MM.1S (cell line): ENCODE results near the gene GRIN3B.

Source experiments
- DNase-seq: peaks from one replicate; pipeline ENCODE4 v3.0.0-alpha.2; 2015
- H2AFZ ChIP-seq: fragments of 300-600 bp; sonication (generic); 2 replicates; pipeline ENCODE4 v1.6.0; 2016; ENCODE audit warnings: antibody characterized with exemption, low read length
- H3F3A ChIP-seq: fragments of 300-600 bp; sonication (generic); 2 replicates; pipeline ENCODE4 v1.6.1; 2016; ENCODE audit warnings: mild to moderate bottlenecking, antibody characterized with exemption, low read length, moderate library complexity, mixed read lengths; ENCODE audit not compliant: insufficient read depth
- H3K27ac ChIP-seq: fragments of 300-600 bp; sonication (generic); 2 replicates; pipeline ENCODE4 v1.5.1; 2016; ENCODE audit warnings: mild to moderate bottlenecking, low read length
- H3K27me3 ChIP-seq: fragments of 300-600 bp; sonication (generic); replicated peaks from 2 replicates; pipeline ENCODE4 v1.6.0; 2016; ENCODE audit warnings: low read length; ENCODE audit not compliant: insufficient read depth
- H3K36me3 ChIP-seq: fragments of 300-600 bp; sonication (generic); replicated peaks from 2 replicates; pipeline ENCODE4 v1.6.1; 2016; ENCODE audit warnings: mild to moderate bottlenecking, low read length, mixed read lengths; ENCODE audit not compliant: insufficient read depth
- H3K4me1 ChIP-seq: fragments of 300-600 bp; sonication (generic); 2 replicates; pipeline ENCODE4 v1.6.1; 2016; ENCODE audit warnings: low read length, mixed read lengths
- H3K4me2 ChIP-seq: fragments of 300-600 bp; sonication (generic); 2 replicates; pipeline ENCODE4 v1.6.0; 2016; ENCODE audit warnings: low read depth, low read length
- H3K4me3 ChIP-seq: fragments of 300-600 bp; sonication (generic); 2 replicates; pipeline ENCODE4 v1.5.1; 2016; ENCODE audit warnings: low read length, mixed read lengths
- H3K79me2 ChIP-seq: fragments of 300-600 bp; sonication (generic); 2 replicates; pipeline ENCODE4 v1.6.1; 2016; ENCODE audit warnings: mixed run types, low read length, mixed read lengths
- H3K9ac ChIP-seq: fragments of 300-600 bp; sonication (generic); 2 replicates; pipeline ENCODE4 v1.6.1; 2016; ENCODE audit warnings: low read length, mixed read lengths
- H3K9me2 ChIP-seq: fragments of 300-600 bp; sonication (generic); replicated peaks from 2 replicates; pipeline ENCODE4 v1.6.1; 2016; ENCODE audit warnings: mild to moderate bottlenecking, low read length, mixed read lengths; ENCODE audit not compliant: insufficient read depth
- H3K9me3 ChIP-seq: fragments of 300-600 bp; sonication (generic); replicated peaks from 2 replicates; pipeline ENCODE4 v1.6.1; 2016; ENCODE audit warnings: mild to moderate bottlenecking, low read length, mixed read lengths; ENCODE audit not compliant: insufficient read depth
- H4K20me1 ChIP-seq: fragments of 300-600 bp; sonication (generic); 2 replicates; pipeline ENCODE4 v1.6.1; 2016; ENCODE audit warnings: mild to moderate bottlenecking, low read length, moderate library complexity, mixed read lengths; ENCODE audit not compliant: insufficient read depth
- EZH2 ChIP-seq: fragments of 300-600 bp; sonication (generic); optimal IDR thresholded peaks from 2 replicates; pipeline ENCODE3; 2017; ENCODE audit warnings: low read depth, mild to moderate bottlenecking, antibody characterized with exemption, low read length, mixed read lengths
- EZH2phosphoT487 ChIP-seq: fragments of 300-600 bp; sonication (generic); IDR thresholded peaks from 2 replicates; pipeline ENCODE4 v1.6.1; 2018; ENCODE audit warnings: antibody characterized with exemption, low read length
- TF ChIP-seq, protein P1 (sequence below): fragments of 300-600 bp; sonication (generic); IDR thresholded peaks from 2 replicates; pipeline ENCODE4 v1.5.1; 2016; ENCODE audit warnings: antibody characterized with exemption, low read length, mixed read lengths

Gene GRIN3B

DNA sequence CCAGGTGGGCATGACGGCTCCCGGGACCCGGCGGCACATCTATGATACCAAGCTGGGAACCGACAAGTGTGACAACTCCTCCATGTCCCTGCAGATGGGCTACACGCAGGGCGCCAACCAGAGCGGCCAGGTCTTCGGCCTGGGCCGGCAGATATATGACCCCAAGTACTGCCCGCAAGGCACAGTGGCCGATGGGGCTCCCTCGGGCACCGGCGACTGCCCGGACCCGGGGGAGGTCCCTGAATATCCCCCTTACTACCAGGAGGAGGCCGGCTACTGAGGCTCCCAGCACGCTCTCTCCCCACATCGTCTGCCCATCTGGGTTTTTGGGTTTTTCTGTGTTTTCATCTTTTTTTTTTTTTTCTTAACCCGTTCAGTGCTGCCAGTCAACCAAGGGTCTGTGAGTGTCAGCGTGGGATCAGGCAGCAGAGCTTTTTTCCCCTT, 37.4 kb downstream of the GRIN3B start:
- H3K27me3 ChIP-seq, result no peaks in the 10 kb centered on the region
- peaks cover 37% of the 10 kb centered on the region for H3K4me1 ChIP-seq
- H3K4me2 ChIP-seq, result peak overlapping the region; percentile 66
- H3K4me3 ChIP-seq, result peak overlapping the region; percentile 36
- H4K20me1 ChIP-seq, result no peaks in the 10 kb centered on the region
- H3F3A ChIP-seq, result peaks cover 40% of the 10 kb centered on the region
- no peaks in the 10 kb centered on the region for H3K36me3 ChIP-seq
- peak; percentile 63 for DNase-seq
- no peaks in the 10 kb centered on the region for H3K9me3 ChIP-seq
- H3K9me2 ChIP-seq, result no peaks in the 10 kb centered on the region
- no peak overlapping the region for H2AFZ ChIP-seq
- H3K27ac ChIP-seq, result peak overlapping the region; percentile 89
- H3K79me2 ChIP-seq, result peaks cover 36% of the 10 kb centered on the region
- TF ChIP-seq EZH2phosphoT487 (no peak), EZH2 (no peak)
- TF ChIP-seq, protein P1, sequence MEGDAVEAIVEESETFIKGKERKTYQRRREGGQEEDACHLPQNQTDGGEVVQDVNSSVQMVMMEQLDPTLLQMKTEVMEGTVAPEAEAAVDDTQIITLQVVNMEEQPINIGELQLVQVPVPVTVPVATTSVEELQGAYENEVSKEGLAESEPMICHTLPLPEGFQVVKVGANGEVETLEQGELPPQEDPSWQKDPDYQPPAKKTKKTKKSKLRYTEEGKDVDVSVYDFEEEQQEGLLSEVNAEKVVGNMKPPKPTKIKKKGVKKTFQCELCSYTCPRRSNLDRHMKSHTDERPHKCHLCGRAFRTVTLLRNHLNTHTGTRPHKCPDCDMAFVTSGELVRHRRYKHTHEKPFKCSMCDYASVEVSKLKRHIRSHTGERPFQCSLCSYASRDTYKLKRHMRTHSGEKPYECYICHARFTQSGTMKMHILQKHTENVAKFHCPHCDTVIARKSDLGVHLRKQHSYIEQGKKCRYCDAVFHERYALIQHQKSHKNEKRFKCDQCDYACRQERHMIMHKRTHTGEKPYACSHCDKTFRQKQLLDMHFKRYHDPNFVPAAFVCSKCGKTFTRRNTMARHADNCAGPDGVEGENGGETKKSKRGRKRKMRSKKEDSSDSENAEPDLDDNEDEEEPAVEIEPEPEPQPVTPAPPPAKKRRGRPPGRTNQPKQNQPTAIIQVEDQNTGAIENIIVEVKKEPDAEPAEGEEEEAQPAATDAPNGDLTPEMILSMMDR, result no peak
- H3K9ac ChIP-seq, result peak overlapping the region; percentile 52; the same call in 1 of the 2 replicates

DNA sequence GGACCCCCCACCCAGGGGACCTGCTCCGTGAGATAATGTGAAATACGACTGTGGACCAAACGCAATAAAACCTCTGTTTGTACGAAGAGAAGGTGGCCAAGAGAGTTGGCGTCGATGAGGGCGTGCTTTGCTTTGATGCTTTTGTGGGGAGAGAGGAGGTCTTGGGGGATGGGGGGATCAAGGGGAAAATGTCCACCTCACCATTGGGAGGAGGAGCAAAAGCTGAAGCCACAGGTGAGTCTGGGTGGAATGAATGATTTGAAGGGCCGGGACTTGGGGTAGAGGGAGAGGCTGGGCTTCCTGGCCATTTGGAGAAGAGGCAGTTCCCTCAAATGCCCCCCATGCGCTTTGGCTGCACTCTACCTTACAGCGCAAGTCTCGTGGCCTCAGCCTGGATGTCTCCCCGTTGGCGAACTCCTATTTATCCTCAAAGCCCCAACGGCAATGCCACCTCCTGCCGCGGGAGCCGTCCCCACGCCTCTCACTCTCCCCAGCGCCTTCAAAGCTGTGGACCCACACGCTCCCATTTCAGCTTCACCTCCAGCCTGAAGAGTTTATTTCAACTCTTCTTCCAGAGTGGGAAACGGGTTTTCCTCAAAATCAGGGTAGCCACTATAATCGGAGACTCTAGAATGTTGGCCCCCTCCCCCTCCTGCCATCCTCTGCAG, 38.9 kb downstream of the GRIN3B start:
- Histone ChIP-seq H3K27ac (peak overlapping the region; percentile 89; the same call in 1 of the 2 replicates), H4K20me1 (no peaks in the 10 kb centered on the region), H3K9me2 (no peaks in the 10 kb centered on the region), H3K79me2 (peaks cover 29% of the 10 kb centered on the region), H3K4me1 (peaks cover 37% of the 10 kb centered on the region), H3K36me3 (no peaks in the 10 kb centered on the region), H3K4me3 (peak overlapping the region; percentile 72), H3K9me3 (no peaks in the 10 kb centered on the region), H2AFZ (no peak overlapping the region), H3K9ac (peak overlapping the region; percentile 8; the same call in 1 of the 2 replicates), H3K27me3 (no peaks in the 10 kb centered on the region), H3K4me2 (peak overlapping the region; percentile 66), H3F3A (peaks cover 40% of the 10 kb centered on the region)
- DNase-seq, result peak; percentile 28
- TF ChIP-seq, protein P1, result no peak; the same call in 1 of the 2 replicates
- TF ChIP-seq EZH2 (no peak), EZH2phosphoT487 (no peak)

DNA sequence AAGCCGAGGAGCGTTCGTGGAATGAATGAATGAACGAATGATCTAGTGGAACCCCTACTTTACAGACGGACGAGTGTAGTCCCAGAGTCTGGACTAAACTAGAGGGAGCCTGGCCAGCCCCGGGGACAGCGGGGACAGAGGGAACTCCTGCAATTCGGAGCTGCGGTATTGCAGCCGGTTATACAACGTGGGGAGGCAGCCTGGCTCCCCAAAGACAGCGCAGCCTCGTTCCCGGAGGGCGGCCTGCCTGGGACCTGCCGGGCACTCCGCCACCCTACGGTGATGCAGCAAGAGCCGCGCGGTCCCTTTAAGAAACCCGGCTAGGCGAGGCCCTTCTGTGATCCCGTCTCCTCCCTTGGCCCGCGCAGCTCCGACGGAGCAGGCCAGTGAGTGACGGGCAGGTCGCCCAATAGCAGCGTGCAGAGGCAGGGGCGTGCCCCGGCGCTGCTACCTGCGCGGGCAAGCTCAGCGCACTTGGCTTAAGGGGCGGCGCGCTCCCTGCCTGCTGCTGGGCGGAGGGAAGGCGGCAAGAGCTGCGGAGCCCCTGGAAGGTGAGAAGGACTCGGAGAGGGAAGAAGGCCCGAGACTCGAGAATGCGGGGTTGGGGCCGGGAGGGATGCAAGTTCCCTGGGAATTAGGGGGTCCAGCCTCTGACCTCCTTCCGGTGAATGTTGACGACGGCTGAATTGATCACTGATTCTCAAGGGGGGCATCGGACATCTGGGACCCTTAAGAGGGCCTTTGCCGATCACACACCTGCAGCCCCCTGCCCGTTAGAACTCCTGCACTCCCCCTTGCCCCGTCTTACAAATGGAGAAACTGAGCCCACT, 39.6 kb downstream of the GRIN3B start, which contains the start of gene ABCA7:
TSS of gene ABCA7 (plus strand) at position 462 of the 830 bp plus-strand sequence. CDS start 1,255 bp downstream, outside the sequence.
- Histone ChIP-seq H3K9ac (peak within 1 kb of the TSS; percentile 52; the same call in 1 of the 2 replicates), H3K27ac (peak within 1 kb of the TSS; percentile 89; the same call in 1 of the 2 replicates), H3F3A (peaks cover 40% of the 10 kb centered on the region), H3K79me2 (peaks cover 29% of the 10 kb centered on the region), H3K27me3 (no peaks in the 10 kb centered on the region), H3K9me2 (no peaks in the 10 kb centered on the region), H3K4me3 (peak within 1 kb of the TSS; percentile 72), H4K20me1 (no peaks in the 10 kb centered on the region), H3K9me3 (no peaks in the 10 kb centered on the region), H3K4me1 (peaks cover 37% of the 10 kb centered on the region), H2AFZ (peak within 1 kb of the TSS; percentile 18; the same call in 1 of the 2 replicates), H3K4me2 (peak within 1 kb of the TSS; percentile 66), H3K36me3 (no peaks in the 10 kb centered on the region; the same call in 1 of the 2 replicates)
- TF ChIP-seq, protein P1, result no peak
- TF ChIP-seq EZH2, result no peak
- TF ChIP-seq EZH2phosphoT487, result no peak
- peak; percentile 100 for DNase-seq
